Esophagus squamous epithelium (tissue), 5 donors: ENCODE results near the gene ESYT2. TPM values are rescaled to one million over a fixed set of nuclear protein-coding genes. Genes with fewer than 3 reads are reported as not detected.

Source experiments
- DNase-seq: peaks from one replicate; lab custom pipeline; 2025; lab: John Stamatoyannopoulos, UW
- H3K27ac ChIP-seq, 4 donors: fragments of 200-600 bp; sonication (generic); one replicate each; pipeline ENCODE4 v1.5.1; 2016 to 2019; ENCODE audit warnings: mild to moderate bottlenecking in 1 of 4
- H3K27me3 ChIP-seq, 4 donors: fragments of 200-600 bp; sonication (generic); 1 replicate in 3 of 4; 2 replicates in 1 of 4; pipeline versions ENCODE4 v1.5.1 to v1.6.0; 2017 to 2021; ENCODE audit warnings: antibody characterized with exemption in 1 of 4
- H3K36me3 ChIP-seq, 3 donors: fragments of 200-600 bp; sonication (generic); one replicate each; pipeline ENCODE4 v1.5.1; 2016 to 2019
- H3K4me1 ChIP-seq, 3 donors: fragments of 200-600 bp; sonication (generic); one replicate each; pipeline ENCODE4 v1.5.1; 2017 to 2019
- H3K4me3 ChIP-seq, 4 donors: fragments of 200-600 bp; sonication (generic); 1 replicate in 3 of 4; 2 replicates in 1 of 4; pipeline ENCODE4 v1.5.1; 2016 to 2019; ENCODE audit warnings: mild to moderate bottlenecking in 2 of 4, moderate library complexity in 1 of 4
- H3K9me3 ChIP-seq, 3 donors: fragments of 200-600 bp; sonication (generic); one replicate each; pipeline ENCODE4 v1.5.1; 2016 to 2019
- CTCF ChIP-seq, 6 experiments: fragments of 450-650 bp in 4 of 6; fragments of 200-600 bp in 2 of 6; sonication (generic) in 2 of 6; IDR thresholded peaks; one replicate each; pipeline ENCODE4 v1.5.1; 2016 to 2019; ENCODE audit warnings: antibody characterized with exemption in 6 of 6, mild to moderate bottlenecking in 4 of 6, moderate library complexity in 4 of 6
- POLR2A ChIP-seq, 4 donors: fragments of 450-650 bp; IDR thresholded peaks; one replicate each; pipeline ENCODE4 v1.6.1; 2017; ENCODE audit warnings: antibody characterized with exemption in 4 of 4, mild to moderate bottlenecking in 4 of 4, moderate library complexity in 3 of 4
- WGBS, 2 donors: methylation state at CpG; one replicate each; pipeline ENCODE4 v1.1.5; 2018; 5-methylcytosine and 5-hydroxymethylcytosine counted together
- intact Hi-C: fragments of 100-400 bp; cut with DNase I; formaldehyde crosslinking; loops from one replicate; pipeline ENCODE4 v1.15.0; 2022
- total RNA-seq, 4 donors: library from RNA; depleted of rRNA; stranded (reverse); fragments of >200 nt; gene quantifications; one replicate each; pipeline ENCODE4 v1.1.0, GENCODE V29; 2016
- donor health status: DM: yes; HTN: yes; CAD: no.

Gene ESYT2
- total RNA-seq, 4 donors from 2014 or later = 52.1 to 94.2 (median 60.5) TPM

DNA sequence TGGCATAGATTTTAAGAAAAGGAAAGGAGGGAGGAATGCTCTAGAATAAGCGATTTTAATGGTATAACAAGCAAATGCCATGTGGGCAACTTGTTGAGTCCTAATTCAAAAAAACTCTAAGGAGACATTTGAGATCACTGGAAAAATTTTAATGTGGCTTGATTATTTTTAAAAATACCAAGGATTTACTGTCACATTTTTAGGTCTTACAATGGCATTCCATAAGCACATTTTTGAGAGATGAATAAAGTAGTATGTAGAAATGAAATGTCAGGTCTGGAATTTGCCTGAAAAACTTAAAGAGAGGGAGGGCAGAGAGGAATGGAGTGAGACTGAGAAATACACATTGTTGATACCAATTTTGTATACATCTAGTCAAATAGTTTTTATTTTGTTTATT is 145.0 kb downstream of the ESYT2 start:
- no peaks in the 10 kb centered on the region for H3K4me1 ChIP-seq
- no peak for DNase-seq
- no peaks in the 10 kb centered on the region for H3K27me3 ChIP-seq
- H3K27ac ChIP-seq = no peak overlapping the region
- WGBS, 2 donors = 95 to 100% methylated on average over 1 of the region's 1 CpG
- no peak overlapping the region for H3K4me3 ChIP-seq
- intact Hi-C loops = no loop called here
- no peak for TF ChIP-seq CTCF (IDR thresholded peaks at IDR 0.05)
- no peak for TF ChIP-seq POLR2A (IDR thresholded peaks at IDR 0.05)
- H3K9me3 ChIP-seq = no peaks in the 10 kb centered on the region
- H3K36me3 ChIP-seq = peaks cover 0 to 70% (median 0%) of the 10 kb centered on the region in 3 donors

- DNase-seq = no peak
- TF ChIP-seq POLR2A (IDR thresholded peaks at IDR 0.05) (no peak), CTCF (IDR thresholded peaks at IDR 0.05) (no peak)
- intact Hi-C loops = no loop called here
- H3K9me3 ChIP-seq = no peaks in the 10 kb centered on the region
- no peaks in the 10 kb centered on the region for H3K4me1 ChIP-seq
- H3K4me3 ChIP-seq = no peak overlapping the region
- H3K36me3 ChIP-seq = peaks cover 0 to 70% (median 0%) of the 10 kb centered on the region in 3 donors
- no peak overlapping the region for H3K27ac ChIP-seq
- 79 to 81% methylated on average over 2 of the region's 2 CpGs for WGBS, 2 donors
- H3K27me3 ChIP-seq = no peaks in the 10 kb centered on the region
Observed at GRCh38 chr7:158683541-158683940, 145.8 kb downstream of the ESYT2 start.

DNA sequence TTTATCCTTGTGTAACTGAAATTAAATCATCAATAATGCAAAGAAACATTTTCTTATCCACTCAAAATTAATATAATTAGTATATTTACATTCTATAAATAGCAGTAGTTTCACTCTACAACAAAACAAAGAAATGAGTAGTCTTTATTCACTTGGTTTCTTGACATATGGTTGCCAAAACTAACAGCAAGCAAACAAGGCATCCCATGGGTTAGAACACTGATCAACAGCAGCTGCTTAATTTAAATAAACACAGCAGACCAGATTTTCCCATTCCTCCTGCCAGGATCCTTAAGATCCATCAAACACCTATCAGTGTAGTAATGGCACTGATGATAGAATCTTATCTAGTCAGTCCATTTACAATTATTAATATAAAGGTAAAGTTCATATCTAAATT is 146.9 kb downstream of the ESYT2 start:
- Histone ChIP-seq H3K36me3 (peaks cover 0 to 75% (median 0%) of the 10 kb centered on the region in 3 donors), H3K27ac (no peak overlapping the region), H3K27me3 (no peaks in the 10 kb centered on the region), H3K4me3 (no peak overlapping the region), H3K9me3 (no peaks in the 10 kb centered on the region), H3K4me1 (no peaks in the 10 kb centered on the region)
- intact Hi-C loops = no loop called here
- DNase-seq = no peak
- TF ChIP-seq CTCF (IDR thresholded peaks at IDR 0.05) = no peak

Other genes starting within 250 kb of the ESYT2 start
- gene PTPRN2, start 241.7 kb downstream of the ESYT2 start, total RNA-seq = 1 to 10 TPM in 2 of 4 donors, under 1 TPM in 2; 0.38 to 2.7 (median 1.0) TPM
- 10 to 100 TPM in 2 of 4 donors, 1 to 10 TPM in 2; 7.3 to 23.1 (median 13.7) TPM for gene NCAPG2, start 124.7 kb downstream of the ESYT2 start, total RNA-seq
- 10 to 100 TPM in 1 of 4 donors, 1 to 10 TPM in 3; 6.4 to 15.1 (median 7.3) TPM for gene DYNC2I1, start 27.0 kb upstream of the ESYT2 start, total RNA-seq